Panc1 (cell line): ENCODE data around the gene TMED8.

Source experiments
- CTCF ChIP-seq: fragments of 450-650 bp; IDR thresholded peaks from 2 replicates; pipeline ENCODE4 v1.5.1; 2017; ENCODE audit warnings: mild to moderate bottlenecking
- POLR2AphosphoS5 ChIP-seq: IDR thresholded peaks from 2 replicates; pipeline ENCODE4 v1.6.1; 2012; ENCODE audit warnings: mild to moderate bottlenecking, low read depth, low read length, moderate library complexity

DNA sequence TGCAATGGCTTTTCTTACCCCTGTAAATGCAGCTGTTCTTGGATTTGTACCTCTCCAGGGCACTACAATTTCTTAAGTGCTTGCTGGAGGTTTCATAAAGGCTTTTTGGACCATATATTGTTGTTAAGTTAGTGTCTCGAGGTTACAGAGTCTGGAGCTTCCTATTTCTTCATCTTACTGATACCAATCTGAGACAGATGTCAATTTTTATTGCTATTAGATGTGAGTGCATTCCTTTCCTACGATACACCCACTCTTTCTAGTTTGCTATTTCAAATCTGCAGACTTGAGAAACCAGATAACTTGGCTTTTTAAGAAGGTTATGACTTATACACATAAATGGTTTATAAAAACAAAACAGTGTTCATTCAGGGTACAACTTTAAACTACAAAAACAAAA, 44.3 kb upstream of the TMED8 start:
- TF ChIP-seq CTCF, result no peak
- TF ChIP-seq POLR2AphosphoS5, result no peak
